ENCODE results near the gene FOXA3. TPM values are rescaled to one million over a fixed set of nuclear protein-coding genes. Genes with fewer than 3 reads are reported as not detected.
A peak's percentile ranks its signal among the peaks of the same experiment; 100 is the strongest.

FOXA3 gene
- total RNA-seq, 1 experiment from 2014 or later = 15.3 TPM

DNA sequence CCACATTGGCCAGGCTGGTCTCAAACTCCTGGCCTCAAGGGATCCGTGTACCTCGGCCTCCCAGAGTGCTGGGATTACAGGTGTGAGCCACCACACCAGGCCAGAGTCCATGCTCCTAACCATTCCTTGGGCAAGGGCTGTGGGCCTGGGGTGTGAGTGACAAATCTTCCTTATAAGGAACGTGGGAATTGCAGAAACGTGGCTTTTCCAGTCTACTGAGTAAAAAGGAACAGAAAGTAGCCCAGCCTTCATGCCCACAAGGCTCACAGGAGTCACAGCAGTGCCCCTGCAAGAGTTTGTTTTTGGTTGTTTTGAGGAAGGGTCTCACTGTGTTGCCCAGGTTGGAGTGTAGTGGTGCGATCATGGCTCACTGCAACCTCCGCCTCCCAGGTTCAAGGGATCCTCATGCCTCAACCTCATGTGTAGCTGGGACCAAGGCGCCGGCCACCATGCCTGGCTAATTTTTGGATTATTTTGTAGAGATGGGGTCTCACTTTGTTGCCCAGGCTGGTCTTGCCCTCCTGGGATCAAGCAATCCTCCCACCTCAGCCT is 33.2 kb downstream of the FOXA3 start:
- intact Hi-C loops (cut with micrococcal nuclease; ENCODE audit: unreplicated experiment) = no loop called here
- H3K27ac Mint-ChIP-seq (ENCODE audit: unreplicated experiment) = no peak overlapping the region
- H3K27me3 ChIP-seq (replicated peaks; ENCODE audit: control insufficient read depth, insufficient read depth, low read length) = no peaks in the 10 kb centered on the region
- no peaks in the 10 kb centered on the region for H3K9me3 ChIP-seq
- H3K9me3 Mint-ChIP-seq (ENCODE audit: unreplicated experiment) = no peaks in the 10 kb centered on the region
- no peak overlapping the region for H3K4me3 ChIP-seq (ENCODE audit: low read depth, low read length)
- no TSS peak for BruUV-seq (replicated peaks)
- ChIA-PET POLR2A (no interaction called here), CTCF (no interaction called here)
- no peak for DNase-seq
- H3K4me1 Mint-ChIP-seq (ENCODE audit: low read depth, unreplicated experiment) = peaks cover 11% of the 10 kb centered on the region
- TF ChIP-seq CTCF (IDR thresholded peaks at IDR 0.05; ENCODE audit: insufficient read depth in 1 of 2, low read depth in 1 of 2, low read length in 1 of 2, severe bottlenecking in 1 of 2, unreplicated experiment in 1 of 2) = no peak
- H3K4me3 Mint-ChIP-seq (ENCODE audit: unreplicated experiment) = no peak overlapping the region
- H3K27me3 Mint-ChIP-seq (ENCODE audit: insufficient read depth, unreplicated experiment) = no peaks in the 10 kb centered on the region
- H3K36me3 ChIP-seq (ENCODE audit: control insufficient read depth, insufficient read depth, low read length) = peaks cover 3% of the 10 kb centered on the region; the same call in 1 of the 2 replicates
- H3K36me3 Mint-ChIP-seq (ENCODE audit: insufficient read depth, unreplicated experiment) = peaks cover 48% of the 10 kb centered on the region
- peaks cover 5% of the 10 kb centered on the region for H3K4me1 ChIP-seq

DNA sequence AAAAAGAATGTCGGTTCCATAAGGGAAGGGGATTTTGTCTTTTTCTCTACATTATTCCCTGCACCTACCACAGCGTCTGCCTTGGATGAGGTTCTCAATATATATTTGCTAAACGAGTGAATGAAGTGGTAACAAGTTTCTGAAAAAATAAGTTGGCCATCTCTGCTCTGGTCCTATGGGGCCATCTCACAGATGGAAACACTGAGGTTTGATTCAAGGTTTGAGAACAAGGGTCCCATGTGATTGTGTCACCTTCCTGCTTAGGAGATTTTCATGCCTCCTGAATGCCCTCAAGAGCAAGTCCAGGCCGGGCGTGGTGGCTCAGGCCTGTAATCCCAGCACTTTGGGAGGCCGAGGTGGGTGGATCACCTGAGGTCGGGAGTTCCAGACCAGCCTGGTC is 35.1 kb downstream of the FOXA3 start:
- H3K36me3 Mint-ChIP-seq (ENCODE audit: insufficient read depth, unreplicated experiment) = peaks cover 57% of the 10 kb centered on the region
- no TSS peak for BruUV-seq (replicated peaks)
- no peak for TF ChIP-seq CTCF (IDR thresholded peaks at IDR 0.05; ENCODE audit: insufficient read depth in 1 of 2, low read depth in 1 of 2, low read length in 1 of 2, severe bottlenecking in 1 of 2, unreplicated experiment in 1 of 2)
- Histone ChIP-seq H3K27me3 (replicated peaks; ENCODE audit: control insufficient read depth, insufficient read depth, low read length) (no peaks in the 10 kb centered on the region), H3K36me3 (ENCODE audit: control insufficient read depth, insufficient read depth, low read length) (peaks cover 3% of the 10 kb centered on the region; the same call in 1 of the 2 replicates), H3K4me3 (ENCODE audit: low read depth, low read length) (no peak overlapping the region), H3K9me3 (no peaks in the 10 kb centered on the region), H3K4me1 (peaks cover 5% of the 10 kb centered on the region)
- no peaks in the 10 kb centered on the region for H3K27me3 Mint-ChIP-seq (ENCODE audit: insufficient read depth, unreplicated experiment)
- H3K9me3 Mint-ChIP-seq (ENCODE audit: unreplicated experiment) = no peaks in the 10 kb centered on the region
- CTCF ChIA-PET = no interaction called here
- no peak for DNase-seq
- intact Hi-C loops (cut with micrococcal nuclease; ENCODE audit: unreplicated experiment) = no loop called here
- POLR2A ChIA-PET = no interaction called here
- H3K27ac Mint-ChIP-seq (ENCODE audit: unreplicated experiment) = no peak overlapping the region
- peaks cover 7% of the 10 kb centered on the region for H3K4me1 Mint-ChIP-seq (ENCODE audit: low read depth, unreplicated experiment)
- no peak overlapping the region for H3K4me3 Mint-ChIP-seq (ENCODE audit: unreplicated experiment)

GRCh38 chr19:45899919-45900589 is 35.9 kb downstream of the FOXA3 start:
- Mint-ChIP-seq H3K4me1 (ENCODE audit: low read depth, unreplicated experiment) (peaks cover 7% of the 10 kb centered on the region), H3K27ac (ENCODE audit: unreplicated experiment) (no peak overlapping the region), H3K36me3 (ENCODE audit: insufficient read depth, unreplicated experiment) (peaks cover 53% of the 10 kb centered on the region), H3K9me3 (ENCODE audit: unreplicated experiment) (no peaks in the 10 kb centered on the region), H3K4me3 (ENCODE audit: unreplicated experiment) (no peak overlapping the region), H3K27me3 (ENCODE audit: insufficient read depth, unreplicated experiment) (no peaks in the 10 kb centered on the region)
- intact Hi-C loops (cut with micrococcal nuclease; ENCODE audit: unreplicated experiment) = no loop called here
- POLR2A ChIA-PET = no interaction called here
- peaks cover 5% of the 10 kb centered on the region for H3K4me1 ChIP-seq
- H3K27me3 ChIP-seq (replicated peaks; ENCODE audit: control insufficient read depth, insufficient read depth, low read length) = no peaks in the 10 kb centered on the region
- no peak for DNase-seq
- H3K36me3 ChIP-seq (ENCODE audit: control insufficient read depth, insufficient read depth, low read length) = peaks cover 3% of the 10 kb centered on the region; the same call in 1 of the 2 replicates
- H3K4me3 ChIP-seq (ENCODE audit: low read depth, low read length) = no peak overlapping the region
- no peaks in the 10 kb centered on the region for H3K9me3 ChIP-seq
- TSS peak; percentile 45 for BruUV-seq (replicated peaks)
- TF ChIP-seq CTCF (IDR thresholded peaks at IDR 0.05; ENCODE audit: insufficient read depth in 1 of 2, low read depth in 1 of 2, low read length in 1 of 2, severe bottlenecking in 1 of 2, unreplicated experiment in 1 of 2) = no peak
- CTCF ChIA-PET = no interaction called here
